Measurements from ENCODE around the gene SZT2.
"Not testable (repeated sequence)": the region's sequence is repeated elsewhere in the genome, so short reads cannot be mapped to it uniquely, and the experiment has no call there.

The SZT2 gene

DNA sequence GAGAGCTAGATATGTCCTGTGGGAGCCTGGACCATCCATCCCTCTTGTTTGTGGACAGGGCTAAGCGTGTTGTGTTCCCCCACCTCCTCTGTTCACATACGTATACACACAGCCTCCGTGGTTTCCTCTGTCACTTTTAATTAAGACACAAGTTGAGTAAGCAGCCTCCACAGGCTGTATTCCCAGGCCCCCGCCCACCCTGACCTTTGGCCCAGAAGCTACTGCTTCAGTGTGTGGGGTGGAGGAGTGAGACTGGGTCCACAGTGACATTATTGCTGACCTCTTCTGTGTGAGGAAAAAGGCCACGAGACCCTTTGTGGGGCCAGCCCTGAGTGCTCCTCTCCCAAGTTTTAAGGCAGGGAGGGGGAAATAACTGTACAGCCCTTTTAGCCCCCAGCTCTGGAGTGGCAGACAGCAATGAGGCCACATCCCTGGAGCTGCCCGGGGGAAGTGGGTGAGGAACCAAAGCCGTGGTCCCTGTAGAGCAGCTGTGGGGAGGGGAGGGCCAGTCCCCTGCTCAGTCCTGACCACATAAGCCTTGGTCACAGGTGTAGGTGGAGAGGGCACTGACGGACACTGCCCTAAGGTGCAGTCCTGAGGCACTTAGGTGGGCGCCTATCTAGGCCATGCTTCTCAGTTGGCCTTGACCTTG is 26.3 kb upstream of the SZT2 start:
- no peak for DNase-seq

DNA sequence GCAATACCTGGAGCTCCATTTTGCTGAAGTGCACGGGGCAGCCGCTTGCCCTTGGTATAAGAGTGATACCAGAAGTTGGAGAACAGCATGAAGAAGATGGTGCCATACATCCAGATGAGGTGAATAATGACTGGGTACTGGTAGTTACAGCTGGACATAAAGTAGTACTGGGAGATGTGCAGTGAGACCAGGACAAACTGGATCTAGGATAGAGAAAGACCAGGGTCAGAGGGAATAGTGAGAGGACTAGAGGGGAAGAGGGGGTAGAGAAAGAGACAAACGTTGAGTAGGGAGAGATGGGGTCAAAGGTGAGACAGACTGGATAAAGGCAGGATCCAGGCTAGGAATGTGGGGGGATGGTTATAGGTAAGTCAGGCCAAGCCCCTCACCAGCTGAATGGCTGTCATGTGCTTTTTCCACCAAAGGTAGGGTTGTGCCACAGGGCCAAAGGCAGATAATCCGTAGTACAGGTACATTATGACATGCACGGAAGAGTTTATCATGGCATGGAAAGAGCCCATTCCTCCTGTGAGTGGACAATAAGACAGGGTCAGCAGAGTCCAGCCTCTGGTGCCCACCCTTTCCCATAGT is 25.7 kb upstream of the SZT2 start:
- DNase-seq = no peak

DNA sequence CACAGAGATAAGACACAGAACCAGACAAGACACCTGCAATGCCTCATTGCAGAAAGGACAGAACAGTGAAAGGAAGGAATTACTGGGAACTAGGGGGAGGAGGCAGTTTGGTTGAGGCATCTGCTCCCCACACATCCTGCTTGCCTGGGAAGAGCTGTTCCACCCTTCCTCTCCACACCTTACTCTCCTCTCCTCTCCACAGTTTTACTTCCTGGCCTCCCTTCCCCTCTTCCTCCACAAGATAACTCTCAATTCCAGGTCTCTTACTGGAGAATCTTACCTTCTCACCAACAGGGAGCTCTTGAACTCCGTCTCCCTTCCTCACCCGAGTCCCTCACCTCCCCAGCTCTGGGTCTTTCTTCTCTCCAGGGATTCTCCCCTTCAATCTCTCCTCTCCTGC is 24.0 kb upstream of the SZT2 start:
- no peak for DNase-seq

DNA sequence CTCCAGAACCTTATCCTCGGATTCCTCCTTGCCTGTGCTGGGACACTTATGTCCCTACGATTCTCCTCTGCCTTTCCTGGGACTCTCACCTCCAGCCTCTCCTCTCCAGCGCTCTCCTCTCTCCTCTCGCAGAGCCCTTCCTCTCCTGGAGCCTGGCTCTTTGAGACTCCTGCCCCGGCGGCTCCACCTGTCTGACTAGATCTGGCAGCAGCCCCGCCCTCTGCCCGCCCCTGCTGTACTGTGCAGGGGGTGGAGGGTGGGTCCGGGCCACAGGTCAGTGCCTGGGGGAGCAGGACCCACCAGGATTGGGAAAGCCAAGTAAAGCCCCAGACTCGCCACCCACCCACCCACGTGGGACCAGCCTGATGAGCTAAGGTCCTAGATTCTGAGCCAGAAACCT is 23.5 kb upstream of the SZT2 start:
- no peak for DNase-seq

GRCh38 chr1:43366601-43367025 is 23.1 kb upstream of the SZT2 start:
- DNase-seq = no peak

GRCh38 chr1:43367026-43367903 is 22.4 kb upstream of the SZT2 start:
- peak; percentile 30 for DNase-seq

GRCh38 chr1:43367904-43368645 is 21.6 kb upstream of the SZT2 start, which contains the start of gene ELOVL1:
Gene ELOVL1, minus strand, starts transcription at chr1:43368011. Its CDS starts 2,402 bp downstream, at chr1:43365609.
- peak; percentile 87 for DNase-seq

GRCh38 chr1:43368646-43369020 is 21.1 kb upstream of the SZT2 start:
- DNase-seq = no peak

- not testable (repeated sequence) for DNase-seq
Observed at GRCh38 chr1:43369779-43370178, 19.9 kb upstream of the SZT2 start.

DNA sequence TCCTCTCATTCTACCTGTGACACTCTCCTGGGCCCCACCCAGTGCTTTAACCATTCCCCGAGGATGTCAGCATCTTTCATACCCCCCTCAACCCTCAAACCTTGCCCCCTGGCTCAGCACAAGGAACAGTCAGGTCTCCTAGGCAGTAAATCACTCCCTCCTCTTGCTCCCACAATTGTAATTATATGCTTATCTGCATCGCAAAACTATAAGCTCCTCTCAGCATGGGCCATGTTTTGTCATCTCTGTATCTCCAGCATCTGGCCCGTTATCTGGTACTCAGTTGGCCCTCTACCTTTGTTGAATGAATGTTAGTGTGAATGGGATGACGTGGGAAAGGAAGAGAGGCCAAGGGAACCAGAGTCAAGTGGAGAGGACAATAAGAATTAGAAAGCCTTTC is 19.1 kb upstream of the SZT2 start:
- no peak for DNase-seq

GRCh38 chr1:43372172-43372571 is 17.5 kb upstream of the SZT2 start:
- DNase-seq = no peak

GRCh38 chr1:43373066-43373940 is 16.4 kb upstream of the SZT2 start:
- no peak for DNase-seq

DNA sequence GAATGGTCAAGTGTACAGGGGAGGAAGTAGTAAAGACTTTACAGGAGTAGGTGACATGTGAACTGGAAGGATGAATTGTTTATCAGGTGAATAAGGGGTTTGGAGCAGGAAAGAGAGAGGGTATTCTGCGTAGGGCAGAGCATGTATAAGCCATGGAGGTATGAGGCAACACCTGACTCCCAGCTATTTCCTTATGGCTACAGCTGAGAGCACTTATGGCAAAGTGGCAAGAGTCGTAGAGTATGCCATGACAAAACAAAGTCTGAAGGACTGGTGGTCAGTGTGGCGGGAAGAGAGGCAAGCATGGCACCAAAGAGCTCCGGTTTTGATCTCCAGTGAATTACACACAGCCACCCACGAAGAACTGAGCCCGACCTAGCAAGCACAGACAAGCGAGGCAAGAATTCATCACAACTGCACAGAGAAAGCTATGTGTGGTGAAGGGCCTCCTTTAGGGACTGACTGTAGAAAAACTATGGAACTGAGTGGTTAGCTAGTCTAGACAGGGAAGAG is 12.9 kb upstream of the SZT2 start:
- no peak for DNase-seq

DNA sequence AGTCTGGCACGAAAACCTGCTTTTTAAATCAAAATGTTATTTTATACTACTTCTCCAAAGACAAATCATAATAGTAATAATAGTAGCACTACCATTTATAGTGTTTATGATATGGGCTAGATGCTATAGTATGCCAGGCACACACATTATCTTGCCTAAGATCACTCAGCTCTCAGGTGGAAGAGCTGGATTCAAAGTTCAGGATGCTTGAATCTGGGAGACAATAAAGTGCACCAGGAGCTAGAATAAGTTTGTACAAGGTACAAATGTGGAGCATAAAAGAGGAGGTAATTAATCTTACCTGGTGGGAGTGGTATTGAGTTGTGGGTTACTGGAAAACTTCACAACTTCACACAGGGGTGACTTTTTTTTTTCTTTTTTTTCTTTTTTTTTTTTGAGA is 11.9 kb upstream of the SZT2 start:
- DNase-seq = no peak

DNA sequence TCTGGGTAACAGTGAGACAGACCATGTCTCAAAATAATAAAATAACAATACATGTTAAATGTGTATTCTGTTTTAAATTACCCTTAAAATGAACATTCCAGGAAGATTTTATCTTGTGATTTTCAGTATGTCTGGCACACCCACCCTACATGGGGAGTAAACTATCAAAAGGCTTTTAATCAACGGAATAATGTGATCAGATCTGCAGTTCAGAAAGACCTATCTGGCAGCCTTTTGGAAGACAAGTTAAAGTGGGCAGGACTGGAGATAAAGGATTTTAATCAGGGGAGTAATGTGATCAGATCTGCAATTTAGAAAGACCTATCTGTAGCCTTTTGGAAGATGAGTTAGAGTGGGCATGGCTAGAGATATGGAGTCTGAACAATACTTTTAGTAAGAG is 10.2 kb upstream of the SZT2 start:
- no peak for DNase-seq

DNA sequence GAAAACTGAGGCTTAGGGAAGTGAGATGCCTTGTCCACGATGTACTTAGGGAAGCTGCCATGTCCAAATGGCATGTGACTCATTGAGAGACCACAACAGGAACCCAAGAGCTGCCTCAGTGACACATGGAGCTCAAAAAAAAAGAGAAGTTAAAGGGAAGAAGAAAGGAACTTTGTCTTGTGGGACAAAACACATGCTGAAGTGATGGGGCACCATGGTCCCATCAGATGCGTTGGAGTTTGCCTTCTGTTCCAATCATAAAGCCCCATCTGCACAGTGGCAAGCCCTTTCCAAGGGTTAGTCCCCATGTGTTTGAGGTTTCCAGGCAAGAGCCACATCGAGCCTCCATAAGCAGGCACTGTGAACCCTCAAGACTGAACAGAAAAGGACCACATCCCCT is 8.1 kb upstream of the SZT2 start:
- DNase-seq = no peak

- DNase-seq = no peak
Observed at GRCh38 chr1:43382027-43382779, 7.5 kb upstream of the SZT2 start.

GRCh38 chr1:43383449-43383848 is 6.2 kb upstream of the SZT2 start:
- DNase-seq = no peak

GRCh38 chr1:43386676-43387075 is 3.0 kb upstream of the SZT2 start:
- no peak for DNase-seq

- DNase-seq = no peak
Observed at GRCh38 chr1:43387976-43388599, 1.6 kb upstream of the SZT2 start.

DNA sequence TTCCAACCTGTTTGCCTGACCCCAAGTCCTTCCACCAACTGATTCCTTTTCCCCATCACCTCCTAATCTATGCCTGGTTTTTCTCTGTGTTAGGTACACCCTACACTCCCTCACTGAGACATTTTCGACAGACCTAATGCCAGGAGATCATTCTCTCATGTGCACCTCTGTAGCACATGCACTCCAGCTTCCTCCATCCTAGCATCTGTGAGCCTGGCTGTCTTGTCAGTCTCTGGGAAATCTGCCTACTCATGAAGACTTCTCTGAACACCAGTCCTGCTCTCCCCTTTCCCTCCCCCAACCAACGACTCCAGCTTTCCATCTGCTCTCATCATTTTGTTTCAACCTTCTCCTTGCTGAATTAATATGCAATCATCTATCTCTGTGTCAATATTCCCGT is 1.1 kb upstream of the SZT2 start:
- no peak for DNase-seq
